Trophoblast cell (in vitro differentiated cells and primary cell): Measurements from ENCODE around the gene MTCH1.
A peak's percentile ranks its signal among the peaks of the same experiment; 100 is the strongest.

ENCODE experiments used
- DNase-seq, 2 donors: peaks; one replicate each; pipeline ENCODE4 v3.0.0-alpha.2; 2016
- H2AFZ ChIP-seq: 2 replicates; pipeline ENCODE4 v1.6.1; 2013; ENCODE audit warnings: low read length, moderate library complexity, mild to moderate bottlenecking; ENCODE audit not compliant: insufficient read depth, poor library complexity
- H2AK5ac ChIP-seq: 2 replicates; pipeline ENCODE4 v1.6.1; 2013; ENCODE audit warnings: mild to moderate bottlenecking, low read length
- H2BK120ac ChIP-seq: 2 replicates; pipeline ENCODE4 v1.6.1; 2013; ENCODE audit warnings: low read length, mild to moderate bottlenecking, moderate library complexity; ENCODE audit not compliant: insufficient read depth, poor library complexity
- H2BK12ac ChIP-seq: 2 replicates; pipeline ENCODE4 v1.6.1; 2013; ENCODE audit warnings: mild to moderate bottlenecking, low read length, moderate library complexity
- H2BK5ac ChIP-seq: 2 replicates; pipeline ENCODE4 v1.6.1; 2013; ENCODE audit warnings: low read length, low read depth, moderate library complexity, mild to moderate bottlenecking; ENCODE audit not compliant: poor library complexity
- H3K14ac ChIP-seq: 2 replicates; pipeline ENCODE4 v1.6.1; 2013; ENCODE audit warnings: mild to moderate bottlenecking, low read length
- H3K18ac ChIP-seq: 2 replicates; pipeline ENCODE4 v1.6.1; 2013; ENCODE audit warnings: mild to moderate bottlenecking, low read length
- H3K23ac ChIP-seq: 2 replicates; pipeline ENCODE4 v1.6.1; 2013; ENCODE audit warnings: low read length
- H3K27ac ChIP-seq: 2 replicates; pipeline ENCODE4 v1.5.1; 2013; ENCODE audit warnings: low read depth, mild to moderate bottlenecking, inconsistent platforms, low read length, moderate library complexity
- H3K27me3 ChIP-seq: 2 replicates; pipeline ENCODE4 v1.6.1; 2013; ENCODE audit warnings: inconsistent platforms, mild to moderate bottlenecking, low read length, moderate library complexity; ENCODE audit not compliant: insufficient read depth
- H3K36me3 ChIP-seq, 2 experiments: 1 replicate in 1 of 2; 2 replicates in 1 of 2; pipeline ENCODE4 v1.6.1; 2013; ENCODE audit warnings: low read length in 2 of 2, mild to moderate bottlenecking in 2 of 2, moderate library complexity in 1 of 2; ENCODE audit not compliant: insufficient read depth in 2 of 2, control insufficient read depth in 1 of 2
- H3K4ac ChIP-seq: 2 replicates; pipeline ENCODE4 v1.6.1; 2013; ENCODE audit warnings: low read depth, mild to moderate bottlenecking, low read length, moderate library complexity
- H3K4me1 ChIP-seq, 2 experiments: 1 replicate in 1 of 2; 2 replicates in 1 of 2; pipeline ENCODE4 v1.6.1; 2013; ENCODE audit warnings: low read length in 2 of 2, mild to moderate bottlenecking in 2 of 2, moderate library complexity in 1 of 2; ENCODE audit not compliant: insufficient read depth in 2 of 2, control insufficient read depth in 1 of 2
- H3K4me2 ChIP-seq: 2 replicates; pipeline ENCODE4 v1.6.1; 2013; ENCODE audit warnings: inconsistent platforms, mild to moderate bottlenecking, low read length, moderate library complexity
- H3K4me3 ChIP-seq: 2 replicates; pipeline ENCODE4 v1.5.1; 2013; ENCODE audit warnings: mild to moderate bottlenecking, low read depth, low read length, inconsistent platforms
- H3K79me1 ChIP-seq: one replicate; pipeline ENCODE4 v1.6.1; 2013; ENCODE audit warnings: low read length
- H3K79me2 ChIP-seq: 2 replicates; pipeline ENCODE4 v1.6.1; 2013; ENCODE audit warnings: low read length, mild to moderate bottlenecking; ENCODE audit not compliant: control insufficient read depth, insufficient read depth, poor library complexity
- H3K9ac ChIP-seq: 2 replicates; pipeline ENCODE4 v1.6.1; 2013; ENCODE audit warnings: mild to moderate bottlenecking, low read length
- H3K9me3 ChIP-seq: 2 replicates; pipeline ENCODE4 v1.6.1; 2013; ENCODE audit warnings: low read depth, mild to moderate bottlenecking, control low read depth, inconsistent platforms, low read length; ENCODE audit not compliant: insufficient read depth
- H4K12ac ChIP-seq: 2 replicates; pipeline ENCODE4 v1.6.1; 2013; ENCODE audit warnings: low read depth, mild to moderate bottlenecking, low read length, moderate library complexity
- H4K8ac ChIP-seq: 2 replicates; pipeline ENCODE4 v1.6.1; 2013; ENCODE audit warnings: low read depth, mild to moderate bottlenecking, low read length, moderate library complexity
- H4K91ac ChIP-seq: one replicate; pipeline ENCODE4 v1.6.1; 2013; ENCODE audit warnings: low read depth, mild to moderate bottlenecking, low read length, moderate library complexity
- WGBS: extraction: QIAGEN DNeasy Blood & Tissue Kit; methylation state at CpG from one replicate; pipeline ENCODE4 v1.1.7; 2013; ENCODE audit warnings: missing lambda C conversion rate; ENCODE audit not compliant: insufficient read length, insufficient coverage; ENCODE audit errors: extremely low coverage; 5-methylcytosine and 5-hydroxymethylcytosine counted together

MTCH1 gene

GRCh38 chr6:37013516-37014491, 27.8 kb upstream of the MTCH1 start:
- H3K18ac ChIP-seq: no peak overlapping the region
- no peak overlapping the region for H4K91ac ChIP-seq
- no peak overlapping the region for H3K9ac ChIP-seq
- H4K8ac ChIP-seq: no peak overlapping the region
- WGBS: no CpG with 5 or more reads among the region's 21 CpGs
- H3K9me3 ChIP-seq: no peaks in the 10 kb centered on the region
- no peak overlapping the region for H3K4me3 ChIP-seq
- DNase-seq: no peak
- no peaks in the 10 kb centered on the region for H3K79me1 ChIP-seq
- H2BK12ac ChIP-seq: no peak overlapping the region
- H3K4me2 ChIP-seq: no peak overlapping the region
- no peaks in the 10 kb centered on the region for H3K79me2 ChIP-seq
- H3K36me3 ChIP-seq: no peaks in the 10 kb centered on the region
- no peak overlapping the region for H2BK5ac ChIP-seq
- H2AFZ ChIP-seq: no peak overlapping the region
- H2AK5ac ChIP-seq: no peak overlapping the region
- H3K27ac ChIP-seq: no peak overlapping the region
- no peaks in the 10 kb centered on the region for H3K4me1 ChIP-seq
- H3K4ac ChIP-seq: no peak overlapping the region
- H4K12ac ChIP-seq: no peak overlapping the region
- no peaks in the 10 kb centered on the region for H3K27me3 ChIP-seq
- no peak overlapping the region for H3K23ac ChIP-seq
- no peak overlapping the region for H2BK120ac ChIP-seq
- no peak overlapping the region for H3K14ac ChIP-seq

- no peak overlapping the region for H3K4me2 ChIP-seq
- no peak overlapping the region for H2BK120ac ChIP-seq
- no peak overlapping the region for H2AK5ac ChIP-seq
- H3K4me3 ChIP-seq: no peak overlapping the region
- WGBS: no CpG with 5 or more reads among the region's 11 CpGs
- H3K4ac ChIP-seq: no peak overlapping the region
- H3K36me3 ChIP-seq: no peaks in the 10 kb centered on the region
- H3K79me1 ChIP-seq: no peaks in the 10 kb centered on the region
- H4K91ac ChIP-seq: no peak overlapping the region
- H2BK5ac ChIP-seq: no peak overlapping the region
- no peak overlapping the region for H3K14ac ChIP-seq
- H3K9ac ChIP-seq: no peak overlapping the region
- no peak overlapping the region for H2BK12ac ChIP-seq
- H2AFZ ChIP-seq: no peak overlapping the region
- DNase-seq: peak; percentile 38 to 73
- no peaks in the 10 kb centered on the region for H3K9me3 ChIP-seq
- no peaks in the 10 kb centered on the region for H3K79me2 ChIP-seq
- H3K4me1 ChIP-seq: no peaks in the 10 kb centered on the region
- H3K27me3 ChIP-seq: no peaks in the 10 kb centered on the region
- no peak overlapping the region for H4K12ac ChIP-seq
- H3K27ac ChIP-seq: no peak overlapping the region
- no peak overlapping the region for H3K18ac ChIP-seq
- H3K23ac ChIP-seq: no peak overlapping the region
- no peak overlapping the region for H4K8ac ChIP-seq
Measured at GRCh38 chr6:37011656-37012378, 25.8 kb upstream of the MTCH1 start.

GRCh38 chr6:37010402-37010892, 24.5 kb upstream of the MTCH1 start:
- no peak overlapping the region for H3K27ac ChIP-seq
- no peak overlapping the region for H3K4me3 ChIP-seq
- no peak overlapping the region for H4K8ac ChIP-seq
- no peak overlapping the region for H3K4me2 ChIP-seq
- no peak overlapping the region for H2AK5ac ChIP-seq
- H2BK120ac ChIP-seq: no peak overlapping the region
- no peak overlapping the region for H4K12ac ChIP-seq
- H3K27me3 ChIP-seq: no peaks in the 10 kb centered on the region
- no peak overlapping the region for H2BK5ac ChIP-seq
- no peak overlapping the region for H3K18ac ChIP-seq
- no peaks in the 10 kb centered on the region for H3K79me2 ChIP-seq
- no peaks in the 10 kb centered on the region for H3K9me3 ChIP-seq
- no peak overlapping the region for H4K91ac ChIP-seq
- no peak overlapping the region for H3K14ac ChIP-seq
- no peak overlapping the region for H3K23ac ChIP-seq
- no peaks in the 10 kb centered on the region for H3K79me1 ChIP-seq
- WGBS: no CpG with 5 or more reads among the region's 10 CpGs
- no peaks in the 10 kb centered on the region for H3K4me1 ChIP-seq
- no peak overlapping the region for H3K4ac ChIP-seq
- H2AFZ ChIP-seq: no peak overlapping the region
- DNase-seq: no peak
- H3K9ac ChIP-seq: no peak overlapping the region
- H2BK12ac ChIP-seq: no peak overlapping the region
- no peaks in the 10 kb centered on the region for H3K36me3 ChIP-seq

GRCh38 chr6:37008484-37009465, 22.8 kb upstream of the MTCH1 start:
- no peaks in the 10 kb centered on the region for H3K79me2 ChIP-seq
- no peak overlapping the region for H2AK5ac ChIP-seq
- no peak overlapping the region for H3K9ac ChIP-seq
- no peak overlapping the region for H3K14ac ChIP-seq
- H3K4ac ChIP-seq: no peak overlapping the region
- H4K12ac ChIP-seq: no peak overlapping the region
- no peak overlapping the region for H2BK120ac ChIP-seq
- no CpG with 5 or more reads among the region's 15 CpGs for WGBS
- H2AFZ ChIP-seq: no peak overlapping the region
- no peaks in the 10 kb centered on the region for H3K27me3 ChIP-seq
- no peak overlapping the region for H2BK5ac ChIP-seq
- H3K4me1 ChIP-seq: no peaks in the 10 kb centered on the region
- DNase-seq: no peak
- H4K91ac ChIP-seq: no peak overlapping the region
- peak overlapping the region; percentile 1 for H3K4me3 ChIP-seq
- no peak overlapping the region for H3K18ac ChIP-seq
- H3K27ac ChIP-seq: no peak overlapping the region
- no peak overlapping the region for H4K8ac ChIP-seq
- H3K4me2 ChIP-seq: no peak overlapping the region
- H3K79me1 ChIP-seq: no peaks in the 10 kb centered on the region
- H3K36me3 ChIP-seq: no peaks in the 10 kb centered on the region
- H2BK12ac ChIP-seq: no peak overlapping the region
- no peak overlapping the region for H3K23ac ChIP-seq
- H3K9me3 ChIP-seq: no peaks in the 10 kb centered on the region
